HCT116 (cell line): ENCODE measurements around the gene SLC18A2. TPM values are rescaled to one million over a fixed set of nuclear protein-coding genes. Genes with fewer than 3 reads are reported as not detected.

Experiments used
- ATAC-seq: fragments of 200-7000 bp; cut with Tn5 transposase; 2 replicates; pipeline ENCODE4 v1.9.1; 2020; ENCODE audit warnings: mild to moderate bottlenecking, moderate library complexity
- BruUV-seq: library from RNA; stranded (reverse); fragments of 400-500 nt; replicated peaks from 2 replicates; lab custom pipeline; 2021; lab: Mats Ljungman, UMichigan
- CTCF ChIA-PET: fragments of 300-600 bp; sonication (Branson Sonifier 250); formaldehyde crosslinking; loops from one replicate; lab custom pipeline; 2021; ENCODE audit warnings: antibody characterized with exemption; lab: Charles Lee
- POLR2A ChIA-PET: fragments of 300-600, 350-600 bp; sonication (Branson Sonifier 250); formaldehyde crosslinking; loops from one replicate; lab custom pipeline; 2021; ENCODE audit warnings: antibody characterized with exemption; lab: Charles Lee
- RAD21 ChIA-PET, 2 experiments: fragments of 300-600 bp; sonication (Branson Sonifier 250); formaldehyde crosslinking; loops; one replicate each; lab custom pipeline; 2023; ENCODE audit warnings: low total read pairs in 2 of 2; ENCODE audit not compliant: uncharacterized antibody in 2 of 2, unreplicated experiment in 2 of 2, low non-redundant PET in 1 of 2; lab: Charles Lee
- DNase-seq: peaks from one replicate; pipeline ENCODE4 v3.0.0-alpha.2; 2010; ENCODE audit warnings: low read depth, low spot score
- H2AFZ ChIP-seq: fragments of 200-600 bp; shearing (Covaris generic), sonication (generic); 2 replicates; pipeline ENCODE4 v1.6.1; 2017; ENCODE audit warnings: low read depth, mixed run types, mixed read lengths, antibody characterized with exemption, low read length; ENCODE audit not compliant: poor library complexity, severe bottlenecking
- H3K27ac ChIP-seq: 2 replicates; pipeline ENCODE4 v1.5.1; 2012; ENCODE audit warnings: low read depth, low read length
- H3K27me3 ChIP-seq: fragments of 200-600 bp; sonication (generic); 2 replicates; pipeline ENCODE4 v1.6.1; 2016; ENCODE audit warnings: mixed run types, low read length, mixed read lengths; ENCODE audit not compliant: insufficient read depth
- H3K36me3 ChIP-seq, 2 experiments: fragments of 200-500 bp in 1 of 2; fragments of 200-600 bp in 1 of 2; sonication (Bioruptor generic) in 1 of 2; sonication (generic) in 1 of 2; 2 replicates each; pipeline versions ENCODE4 v1.5.1 to v1.6.1; 2014 to 2016; ENCODE audit warnings: low read length in 2 of 2, inconsistent platforms in 1 of 2, mixed read lengths in 1 of 2, mixed run types in 1 of 2; ENCODE audit not compliant: insufficient read depth in 2 of 2, control insufficient read depth in 1 of 2
- H3K4me1 ChIP-seq, 2 experiments: fragments of 200-600 bp in 1 of 2; sonication (generic) in 1 of 2; 2 replicates each; pipeline versions ENCODE4 v1.5.1 to v1.6.1; 2012 to 2017; ENCODE audit warnings: low read length in 2 of 2, inconsistent platforms in 1 of 2, mild to moderate bottlenecking in 1 of 2, mixed read lengths in 1 of 2, mixed run types in 1 of 2, moderate library complexity in 1 of 2; ENCODE audit not compliant: insufficient read depth in 2 of 2, control insufficient read depth in 1 of 2
- H3K4me2 ChIP-seq: fragments of 200-600 bp; sonication (generic); 2 replicates; pipeline ENCODE4 v1.6.1; 2017; ENCODE audit warnings: mixed run types, low read length, mixed read lengths
- H3K4me3 ChIP-seq, 2 experiments: fragments of 200-600 bp in 1 of 2; sonication (generic) in 1 of 2; replicated peaks in 1 of 2; 2 replicates each; pipeline ENCODE4 v1.5.1; 2011 to 2016; ENCODE audit warnings: low read length in 2 of 2, control low read depth in 1 of 2, low read depth in 1 of 2, mild to moderate bottlenecking in 1 of 2, mixed read lengths in 1 of 2, mixed run types in 1 of 2
- H3K79me2 ChIP-seq: fragments of 200-600 bp; sonication (generic); 2 replicates; pipeline ENCODE4 v1.6.1; 2017; ENCODE audit warnings: mild to moderate bottlenecking, mixed run types, low read length, moderate library complexity, mixed read lengths; ENCODE audit not compliant: insufficient read depth
- H3K9ac ChIP-seq: fragments of 200-600 bp; sonication (generic); 2 replicates; pipeline ENCODE4 v1.6.1; 2016; ENCODE audit warnings: low read length, mixed read lengths
- H3K9me2 ChIP-seq: fragments of 200-600 bp; sonication (generic), shearing (Covaris generic); 2 replicates; pipeline ENCODE4 v1.6.1; 2017; ENCODE audit warnings: mixed run types, mild to moderate bottlenecking, moderate library complexity; ENCODE audit not compliant: insufficient read depth
- H3K9me3 ChIP-seq, 2 experiments: fragments of 200-500 bp in 1 of 2; fragments of 200-600 bp in 1 of 2; sonication (Bioruptor generic) in 1 of 2; sonication (generic) in 1 of 2; 2 replicates each; pipeline ENCODE4 v1.6.1; 2014 to 2017; ENCODE audit warnings: low read length in 2 of 2, mixed read lengths in 2 of 2, inconsistent platforms in 1 of 2, low read depth in 1 of 2, mild to moderate bottlenecking in 1 of 2, mixed run types in 1 of 2, moderate library complexity in 1 of 2; ENCODE audit not compliant: control insufficient read depth in 1 of 2, insufficient read depth in 1 of 2
- H4K20me1 ChIP-seq: fragments of 200-600 bp; sonication (generic), shearing (Covaris generic); 2 replicates; pipeline ENCODE4 v1.6.1; 2017; ENCODE audit warnings: mixed run types, mild to moderate bottlenecking, moderate library complexity; ENCODE audit not compliant: insufficient read depth
- ATF3 ChIP-seq: IDR thresholded peaks from 2 replicates; pipeline ENCODE4 v1.6.1; 2012
- CEBPB ChIP-seq: IDR thresholded peaks from 2 replicates; pipeline ENCODE4 v1.6.1; 2012; ENCODE audit warnings: low read depth
- CTCF ChIP-seq, 3 experiments: fragments of 200-600 bp in 1 of 3; sonication (generic) in 1 of 3; IDR thresholded peaks in 2 of 3; conservative IDR thresholded peaks in 1 of 3; 2 replicates each; pipeline ENCODE4 v1.5.1; 2012 to 2017; ENCODE audit warnings: low read depth in 2 of 3, low read length in 2 of 3, antibody characterized with exemption in 1 of 3, borderline replicate concordance in 1 of 3, control low read depth in 1 of 3, mild to moderate bottlenecking in 1 of 3, mixed read lengths in 1 of 3, mixed run types in 1 of 3, moderate library complexity in 1 of 3; ENCODE audit not compliant: insufficient read depth in 1 of 3
- ELF1 ChIP-seq: IDR thresholded peaks from 2 replicates; pipeline ENCODE4 v1.6.1; 2012; ENCODE audit warnings: low read depth, borderline replicate concordance
- JUND ChIP-seq: IDR thresholded peaks from 2 replicates; pipeline ENCODE4 v1.6.1; 2012
- POLR2A ChIP-seq: IDR thresholded peaks from 2 replicates; pipeline ENCODE4 v1.7.0; 2011; ENCODE audit warnings: borderline replicate concordance; ENCODE audit not compliant: insufficient read depth, insufficient read length; ENCODE audit errors: extremely low read depth
- POLR2AphosphoS5 ChIP-seq: IDR thresholded peaks from 2 replicates; pipeline ENCODE4 v1.6.1; 2011; ENCODE audit warnings: mild to moderate bottlenecking, low read depth, low read length, moderate library complexity
- SIN3A ChIP-seq: IDR thresholded peaks from 2 replicates; pipeline ENCODE4 v1.6.1; 2012; ENCODE audit warnings: low read depth
- SP1 ChIP-seq: IDR thresholded peaks from 2 replicates; pipeline ENCODE4 v1.6.1; 2012; ENCODE audit warnings: low read depth
- SRF ChIP-seq: IDR thresholded peaks from 2 replicates; pipeline ENCODE4 v1.6.1; 2012; ENCODE audit warnings: low read depth
- TCF7L2 ChIP-seq: IDR thresholded peaks from 2 replicates; pipeline ENCODE4 v1.7.0; 2011; ENCODE audit warnings: borderline replicate concordance, inconsistent platforms; ENCODE audit not compliant: insufficient read depth, insufficient read length; ENCODE audit errors: extremely low read depth
- YY1 ChIP-seq: IDR thresholded peaks from 2 replicates; pipeline ENCODE4 v1.6.1; 2011; ENCODE audit warnings: low read length, low read depth, moderate library complexity, mild to moderate bottlenecking; ENCODE audit not compliant: insufficient replicate concordance; ENCODE audit errors: extremely low read depth
- ZBTB33 ChIP-seq: IDR thresholded peaks from 2 replicates; pipeline ENCODE4 v1.6.1; 2011; ENCODE audit warnings: mild to moderate bottlenecking, low read length, moderate library complexity; ENCODE audit not compliant: insufficient replicate concordance; ENCODE audit errors: extremely low read depth
- ZNF274 ChIP-seq: fragments of 200-500 bp; sonication (Bioruptor generic); IDR thresholded peaks from 2 replicates; pipeline ENCODE4 v1.6.1; 2014; ENCODE audit warnings: mild to moderate bottlenecking, low read depth, low read length, inconsistent platforms
- intact Hi-C: fragments of 100-400 bp; cut with micrococcal nuclease; formaldehyde crosslinking; loops from 2 replicates; pipeline ENCODE4 v1.10.0; 2022
- total RNA-seq: library from RNA; stranded (reverse); gene quantifications from one replicate; pipeline ENCODE4 v1.2.1, GENCODE V29; 2021; ENCODE audit not compliant: unreplicated experiment
- TF ChIP-seq, protein P1 (sequence below): IDR thresholded peaks from 2 replicates; pipeline ENCODE4 v1.6.1; 2012; ENCODE audit warnings: low read depth

SLC18A2 gene
- total RNA-seq, 1 experiment from 2014 or later = not detected

DNA sequence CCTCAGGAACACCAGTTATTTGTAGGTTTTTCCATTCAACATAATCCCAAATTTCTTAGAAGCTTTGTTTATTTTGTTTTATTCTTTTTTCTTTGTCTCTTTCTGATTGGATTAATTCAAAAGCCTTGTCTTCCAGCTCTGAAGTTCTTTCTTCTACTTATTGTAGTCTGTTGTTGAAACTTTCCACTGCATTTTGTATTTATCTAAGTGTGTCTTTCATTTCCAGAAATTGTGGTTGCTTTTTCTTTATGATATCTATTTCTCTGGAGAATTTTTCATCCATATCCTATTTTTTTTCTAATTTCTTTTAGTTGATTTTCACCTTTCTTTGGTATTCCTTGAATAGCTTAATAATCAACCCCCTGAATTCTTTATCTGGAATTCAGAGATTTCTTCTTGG, 58.5 kb downstream of the SLC18A2 start (continued):
- TF ChIP-seq, protein P1, sequence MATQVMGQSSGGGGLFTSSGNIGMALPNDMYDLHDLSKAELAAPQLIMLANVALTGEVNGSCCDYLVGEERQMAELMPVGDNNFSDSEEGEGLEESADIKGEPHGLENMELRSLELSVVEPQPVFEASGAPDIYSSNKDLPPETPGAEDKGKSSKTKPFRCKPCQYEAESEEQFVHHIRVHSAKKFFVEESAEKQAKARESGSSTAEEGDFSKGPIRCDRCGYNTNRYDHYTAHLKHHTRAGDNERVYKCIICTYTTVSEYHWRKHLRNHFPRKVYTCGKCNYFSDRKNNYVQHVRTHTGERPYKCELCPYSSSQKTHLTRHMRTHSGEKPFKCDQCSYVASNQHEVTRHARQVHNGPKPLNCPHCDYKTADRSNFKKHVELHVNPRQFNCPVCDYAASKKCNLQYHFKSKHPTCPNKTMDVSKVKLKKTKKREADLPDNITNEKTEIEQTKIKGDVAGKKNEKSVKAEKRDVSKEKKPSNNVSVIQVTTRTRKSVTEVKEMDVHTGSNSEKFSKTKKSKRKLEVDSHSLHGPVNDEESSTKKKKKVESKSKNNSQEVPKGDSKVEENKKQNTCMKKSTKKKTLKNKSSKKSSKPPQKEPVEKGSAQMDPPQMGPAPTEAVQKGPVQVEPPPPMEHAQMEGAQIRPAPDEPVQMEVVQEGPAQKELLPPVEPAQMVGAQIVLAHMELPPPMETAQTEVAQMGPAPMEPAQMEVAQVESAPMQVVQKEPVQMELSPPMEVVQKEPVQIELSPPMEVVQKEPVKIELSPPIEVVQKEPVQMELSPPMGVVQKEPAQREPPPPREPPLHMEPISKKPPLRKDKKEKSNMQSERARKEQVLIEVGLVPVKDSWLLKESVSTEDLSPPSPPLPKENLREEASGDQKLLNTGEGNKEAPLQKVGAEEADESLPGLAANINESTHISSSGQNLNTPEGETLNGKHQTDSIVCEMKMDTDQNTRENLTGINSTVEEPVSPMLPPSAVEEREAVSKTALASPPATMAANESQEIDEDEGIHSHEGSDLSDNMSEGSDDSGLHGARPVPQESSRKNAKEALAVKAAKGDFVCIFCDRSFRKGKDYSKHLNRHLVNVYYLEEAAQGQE = no peak
- TF ChIP-seq CTCF (IDR thresholded peaks at IDR 0.05 in 2 of 3, conservative IDR thresholded peaks at IDR 0.05 in 1 of 3; ENCODE audit: borderline replicate concordance in 1 of 3, insufficient read depth in 1 of 3, low read depth in 2 of 3, low read length in 2 of 3) = no peak
- no peak for TF ChIP-seq SP1
- TF ChIP-seq ATF3 = no peak
- no peak for TF ChIP-seq ZNF274

GRCh38 chr10:117300671-117301070, 59.8 kb downstream of the SLC18A2 start:
- DNase-seq (no peak), ATAC-seq (no peak)
- TF ChIP-seq YY1 (no peak), ELF1 (no peak), JUND (no peak), ZNF274 (no peak), ZBTB33 (no peak), CEBPB (no peak), TCF7L2 (no peak), SRF (no peak), SIN3A (no peak), POLR2AphosphoS5 (no peak), SP1 (no peak), POLR2A (no peak), ATF3 (no peak)
- intact Hi-C loops = no loop called here
- Histone ChIP-seq H4K20me1 (peaks cover 9% of the 10 kb centered on the region; the same call in 1 of the 2 replicates), H2AFZ (no peak overlapping the region), H3K4me2 (no peak overlapping the region), H3K4me3 (no peak overlapping the region), H3K27ac (no peak overlapping the region), H3K4me1 (no peaks in the 10 kb centered on the region), H3K9ac (no peak overlapping the region), H3K36me3 (no peaks in the 10 kb centered on the region), H3K9me3 (no peaks in the 10 kb centered on the region), H3K9me2 (no peaks in the 10 kb centered on the region), H3K79me2 (peaks cover 32% of the 10 kb centered on the region), H3K27me3 (no peaks in the 10 kb centered on the region)
- ChIA-PET CTCF (no interaction called here), RAD21 (no interaction called here), POLR2A (no interaction called here)
- BruUV-seq = no TSS peak
